Measurements from ENCODE around the gene ARHGAP31. TPM values are rescaled to one million over a fixed set of nuclear protein-coding genes. Genes with fewer than 3 reads are reported as not detected.

Gene ARHGAP31
- total RNA-seq: 63.7 and 74.6 TPM in 2 replicates

GRCh38 chr3:119293871-119294695 lies at the start of gene ARHGAP31:
TSS of gene ARHGAP31 (plus strand) at chr3:119294383. CDS start at chr3:119294905, 522 bp downstream.

GRCh38 chr3:119463171-119464169 lies 169.3 kb downstream of the ARHGAP31 start, which contains the start of gene TMEM39A:
TSS of gene TMEM39A (minus strand) at chr3:119463615. CDS start at chr3:119462074, 1,541 bp downstream.

Small RNAs within 50 kb of the gene (small RNA-seq; reads per million reads assigned to genes)
- gene RNU6-1127P: 0.08 reads per million

Other genes starting within 250 kb of the ARHGAP31 start
- not detected in 2 replicates for gene TEX55, start 148.2 kb upstream of the ARHGAP31 start, total RNA-seq
- not detected in 2 replicates for gene UPK1B, start 120.8 kb upstream of the ARHGAP31 start, total RNA-seq
- gene B4GALT4, start 53.5 kb upstream of the ARHGAP31 start, total RNA-seq: 3.3 and 4.0 TPM in 2 replicates
- gene TMEM39A, start 169.2 kb downstream of the ARHGAP31 start, total RNA-seq: 44.1 and 46.0 TPM in 2 replicates
- gene POGLUT1, start 174.6 kb downstream of the ARHGAP31 start, total RNA-seq: 14.7 and 25.2 TPM in 2 replicates
- 35.6 and 44.7 TPM in 2 replicates for gene TIMMDC1, start 204.2 kb downstream of the ARHGAP31 start, total RNA-seq